GM19025 (cell line): ENCODE measurements around the gene OR7G2.
A peak's percentile ranks its signal among the peaks of the same experiment; 100 is the strongest.

ENCODE experiments used
- ATAC-seq: cut with Tn5 transposase; IDR thresholded peaks from one replicate; pipeline ENCODE4 v1.9.1; 2021; ENCODE audit warnings: mild to moderate bottlenecking, low read depth, moderate library complexity; ENCODE audit not compliant: unreplicated experiment

OR7G2 gene

GRCh38 chr19:9107375-9107774 lies at the start of gene OR7G2:
Gene OR7G2, minus strand, starts transcription at chr19:9107475. Its CDS starts 4,232 bp downstream, at chr19:9103243.
- ATAC-seq: no peak

DNA sequence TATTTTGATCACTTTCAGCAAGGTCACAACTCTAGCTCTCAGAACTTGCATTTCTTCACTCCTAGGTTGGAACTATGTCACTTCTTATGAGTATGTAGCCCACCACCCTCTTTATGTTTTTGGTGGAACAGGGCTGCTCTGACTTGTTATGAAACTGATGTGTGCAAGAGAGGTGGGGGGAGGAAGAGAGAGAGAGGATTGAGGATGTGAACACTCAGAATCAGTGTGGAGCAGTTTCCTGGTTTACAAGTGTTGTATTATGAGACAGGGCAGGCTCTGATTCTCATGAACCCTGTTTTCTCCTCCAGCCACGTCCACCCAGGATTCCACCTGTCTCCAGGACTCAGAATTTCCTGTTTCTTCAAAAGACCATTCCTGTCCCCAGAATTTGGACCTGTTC lies 49.0 kb upstream of the OR7G2 start:
- ATAC-seq: no peak

- no peak for ATAC-seq
These were observed 48.3 kb upstream of the OR7G2 start for GRCh38 chr19:9155591-9155990.

- no peak for ATAC-seq
These were observed 44.1 kb upstream of the OR7G2 start for GRCh38 chr19:9151367-9151766.

DNA sequence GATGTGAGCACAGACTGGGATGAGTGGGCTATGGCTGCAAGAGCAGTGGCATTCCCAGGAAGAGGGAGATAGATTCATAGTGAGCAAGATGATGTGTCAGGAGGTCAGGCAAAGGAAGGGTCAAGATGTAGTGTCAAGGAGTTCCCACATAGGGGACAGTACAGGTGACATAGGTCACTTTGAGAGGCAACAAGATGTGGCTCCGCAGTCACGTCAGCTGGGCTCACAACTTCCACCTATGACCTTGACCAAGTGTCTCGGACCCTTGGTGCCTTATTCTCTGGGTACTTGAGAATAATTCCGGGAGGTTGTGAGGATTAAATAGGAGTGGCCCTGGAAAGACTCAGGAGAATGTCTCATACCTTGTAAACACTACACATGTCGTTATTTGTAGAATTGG lies 43.4 kb upstream of the OR7G2 start:
- no peak for ATAC-seq

DNA sequence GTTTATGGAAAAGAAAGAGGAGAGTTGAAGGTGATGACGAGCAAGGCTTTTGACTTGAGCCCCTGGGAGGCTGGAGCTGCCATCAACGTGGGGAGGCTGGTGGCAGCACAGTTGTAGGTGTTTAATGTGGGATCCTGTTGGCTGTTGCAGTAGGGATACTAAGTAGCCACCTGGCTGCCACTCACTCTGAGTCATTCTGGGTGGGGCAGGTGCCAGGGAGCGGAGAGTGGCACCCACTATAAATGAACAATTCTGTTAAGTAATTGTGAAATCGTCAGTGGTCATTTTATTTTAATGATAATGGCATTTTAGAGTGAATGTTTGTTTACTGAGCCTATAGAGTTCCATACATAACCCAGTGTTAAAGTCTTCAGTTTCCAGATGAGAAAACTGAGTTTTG lies 42.7 kb upstream of the OR7G2 start:
- no peak for ATAC-seq

DNA sequence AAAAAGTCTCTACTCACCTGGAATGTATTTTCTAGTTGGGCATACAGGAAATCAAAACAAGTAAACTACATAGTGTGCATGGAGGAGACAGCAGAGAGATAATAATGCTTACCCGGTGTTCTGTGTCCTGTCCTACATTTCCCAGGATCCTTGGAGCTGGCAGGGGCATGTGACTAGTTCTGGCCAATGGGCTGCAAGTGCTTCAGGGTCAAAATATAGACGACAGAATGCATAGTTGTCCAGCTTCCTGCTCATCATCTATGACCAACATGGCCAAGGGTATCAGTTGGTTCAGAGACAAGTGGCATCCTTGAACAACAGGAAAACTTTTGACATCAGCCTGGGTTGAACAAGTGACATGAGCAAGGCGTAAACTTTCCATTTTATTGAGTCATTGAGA lies 41.4 kb upstream of the OR7G2 start:
- no peak for ATAC-seq

DNA sequence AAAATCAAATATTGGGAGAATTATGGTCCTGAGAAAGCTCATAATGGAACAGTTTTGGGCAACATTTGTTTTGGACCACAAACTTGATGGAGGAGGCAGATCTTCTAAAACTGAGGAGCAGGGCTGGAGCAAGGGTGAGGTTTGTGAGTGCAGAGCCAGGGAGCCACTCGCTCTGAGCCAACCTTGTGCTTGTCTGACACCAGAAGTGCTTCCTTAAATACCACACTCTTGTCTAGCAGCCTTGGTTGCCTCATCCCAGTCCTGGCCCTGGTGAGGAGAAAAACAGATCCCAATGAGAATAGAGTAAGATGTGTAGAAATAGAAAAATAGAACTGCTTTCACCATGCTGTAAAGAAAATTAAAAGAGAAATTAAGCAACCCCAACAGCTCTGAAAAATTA lies 39.6 kb upstream of the OR7G2 start:
- ATAC-seq: no peak

GRCh38 chr19:9144920-9145319 lies 37.6 kb upstream of the OR7G2 start:
- ATAC-seq: no peak

- peak; percentile 91 for ATAC-seq
These were observed 33.0 kb upstream of the OR7G2 start, which contains the start of gene ZNF317 for GRCh38 chr19:9140159-9140874. Gene ZNF317, plus strand, starts transcription at chr19:9140397. Its CDS starts 15,620 bp downstream, at chr19:9156017.

DNA sequence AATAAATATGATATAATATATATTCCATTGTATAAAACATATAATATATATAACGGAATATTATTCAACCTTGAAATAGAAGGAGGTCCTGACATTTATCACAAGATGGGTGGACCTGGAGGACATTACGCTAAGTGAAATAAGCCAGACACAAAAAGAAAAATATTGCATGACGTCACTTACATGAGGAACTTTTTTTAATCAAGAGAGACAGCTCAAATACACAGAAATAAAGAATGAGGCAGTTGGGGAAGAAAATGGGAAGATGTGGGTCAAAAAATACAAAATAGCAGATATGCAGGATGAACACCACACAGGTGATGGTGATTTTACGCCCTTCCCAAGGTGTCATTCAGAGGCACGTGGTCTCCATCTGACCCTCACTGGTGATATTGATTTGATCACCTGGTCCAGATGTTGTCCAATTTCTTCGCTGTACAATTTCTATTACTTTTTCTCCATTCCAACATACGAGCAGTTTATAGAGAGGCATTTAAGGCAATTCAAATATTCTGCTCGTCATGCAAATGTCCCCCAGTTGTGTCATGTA lies 32.4 kb upstream of the OR7G2 start:
- ATAC-seq: no peak

DNA sequence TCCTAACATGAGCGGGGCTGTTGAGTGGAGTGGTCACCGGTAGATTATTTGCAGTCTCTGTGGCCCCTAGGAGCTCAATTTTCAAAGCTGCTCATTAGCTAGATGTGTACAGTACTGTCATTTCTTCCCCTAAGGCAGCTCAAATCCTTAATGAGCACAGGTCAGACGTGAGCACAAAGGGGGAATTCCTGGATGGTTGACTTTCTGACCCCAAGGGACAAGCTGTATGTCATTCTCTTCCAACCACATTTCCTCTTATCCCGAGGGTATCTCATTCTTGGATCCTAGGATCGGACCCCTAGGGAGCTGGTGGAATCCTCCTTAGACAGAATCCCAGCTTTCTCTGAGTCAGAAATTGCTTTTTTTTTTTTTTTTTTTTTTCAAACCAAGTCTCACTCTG lies 25.1 kb upstream of the OR7G2 start:
- no peak for ATAC-seq

DNA sequence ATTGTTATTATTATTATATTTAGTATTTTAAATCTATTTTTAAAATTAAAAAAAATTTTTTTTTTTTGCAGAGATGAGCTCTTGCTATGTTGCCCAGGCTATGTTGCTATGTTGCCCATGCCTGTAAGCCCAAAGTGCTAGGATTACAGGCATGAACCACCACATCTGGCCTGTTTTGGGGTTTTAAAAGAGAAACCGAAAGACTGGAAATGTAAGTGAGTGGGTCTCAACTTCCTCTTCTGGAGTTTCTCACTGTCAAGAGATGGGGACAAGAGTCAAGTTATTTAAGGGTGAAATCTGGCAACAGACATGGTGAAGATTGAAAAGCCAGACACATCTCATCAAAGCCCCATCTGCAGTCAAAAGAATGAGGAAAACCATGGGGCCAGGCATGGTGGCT lies 23.7 kb upstream of the OR7G2 start:
- ATAC-seq: no peak

- no peak for ATAC-seq
These were observed 20.9 kb upstream of the OR7G2 start for GRCh38 chr19:9128171-9128570.

GRCh38 chr19:9126900-9127405 lies 19.7 kb upstream of the OR7G2 start, which contains the start of gene OR7G3:
Gene OR7G3, minus strand, starts transcription at chr19:9126950. Its CDS starts 0 bp downstream, at chr19:9126950.
- no peak for ATAC-seq

DNA sequence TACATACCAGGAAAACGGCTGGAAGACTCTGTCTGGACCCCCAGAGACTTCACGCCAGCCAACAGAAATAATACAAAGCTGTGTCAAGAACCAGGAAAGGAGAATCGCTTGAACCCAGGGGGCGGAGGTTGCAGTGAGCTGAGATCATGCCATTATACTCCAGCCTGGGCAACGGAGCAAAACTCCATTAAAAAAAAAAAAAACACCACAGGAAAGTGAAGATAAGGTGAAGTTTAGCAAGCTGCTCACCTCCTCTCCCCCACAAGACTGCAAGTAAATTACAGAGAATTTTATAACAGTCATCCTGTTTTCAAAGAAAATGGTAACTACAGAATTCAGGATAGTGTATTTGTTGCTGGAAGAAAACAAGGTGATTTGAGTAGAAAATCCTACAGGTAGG lies 9.3 kb upstream of the OR7G2 start:
- ATAC-seq: no peak

DNA sequence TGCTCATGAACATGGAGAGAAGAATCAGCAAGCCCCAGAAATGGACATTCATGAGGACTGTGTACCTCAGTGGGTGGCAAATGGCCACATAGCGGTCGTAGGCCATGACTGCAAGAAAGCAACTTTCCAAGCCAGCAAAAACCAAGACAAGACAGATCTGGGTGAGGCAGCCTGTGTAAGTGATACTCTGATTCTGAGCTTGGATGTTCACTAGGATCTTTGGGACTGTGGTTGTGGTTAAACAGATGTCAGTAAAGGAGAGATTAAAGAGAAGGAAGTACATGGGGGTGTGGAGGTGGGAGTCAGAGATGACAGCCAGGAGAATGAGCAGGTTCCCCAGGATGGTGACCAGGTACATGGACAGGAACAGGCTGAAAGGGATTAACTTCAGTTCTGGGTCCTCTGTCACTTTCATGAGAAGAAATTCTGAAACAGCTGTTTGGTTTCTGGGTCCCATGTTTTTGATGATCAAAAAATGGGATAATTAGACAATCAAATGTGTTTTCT lies 8.1 kb upstream of the OR7G2 start, which contains the start of gene OR7G1:
Gene OR7G1 (minus strand): TSS at position 457 of the 507 bp plus-strand sequence. CDS start 0 bp downstream, at position 457.
- ATAC-seq: no peak

- ATAC-seq: no peak
These were observed 2.7 kb upstream of the OR7G2 start for GRCh38 chr19:9109959-9110358.

- no peak for ATAC-seq
These were observed 20.5 kb downstream of the OR7G2 start, which contains the start of gene OR1M1 for GRCh38 chr19:9086761-9087160. Gene OR1M1, plus strand, starts transcription at chr19:9087061. Its CDS starts 6,184 bp downstream, at chr19:9093245.

GRCh38 chr19:9078651-9079050 lies 28.6 kb downstream of the OR7G2 start:
- no peak for ATAC-seq

- ATAC-seq: no peak
These were observed 30.4 kb downstream of the OR7G2 start for GRCh38 chr19:9076901-9077300.
